ENCODE data around the gene S100A1.
"Not testable (repeated sequence)": the region's sequence is repeated elsewhere in the genome, so short reads cannot be mapped to it uniquely, and the experiment has no call there.

Gene S100A1

GRCh38 chr1:153663211-153663610 is 35.0 kb downstream of the S100A1 start:
- Histone ChIP-seq H3K4me3 (ENCODE audit: low read length) (no peak overlapping the region), H3K27ac (ENCODE audit: low read length) (no peak overlapping the region), H3K36me3 (ENCODE audit: insufficient read depth, low read depth, low read length) (peaks cover 77% of the 10 kb centered on the region)

GRCh38 chr1:153667439-153667838 is 39.2 kb downstream of the S100A1 start:
- H3K36me3 ChIP-seq (ENCODE audit: insufficient read depth, low read depth, low read length): peaks cover 77% of the 10 kb centered on the region
- H3K9ac ChIP-seq (ENCODE audit: low read depth, low read length): no peak overlapping the region
- no peak overlapping the region for H3K4me3 ChIP-seq (ENCODE audit: low read length)
- peaks cover 4% of the 10 kb centered on the region for H3K4me1 ChIP-seq (ENCODE audit: insufficient read depth, low read length)
- no peak overlapping the region for H3K27ac ChIP-seq (ENCODE audit: low read length)
- no peaks in the 10 kb centered on the region for H3K9me3 ChIP-seq (ENCODE audit: insufficient read depth, low read depth, low read length)
- H3K27me3 ChIP-seq (ENCODE audit: insufficient read depth, low read length): no peaks in the 10 kb centered on the region

More at GRCh38 chr1:153663211-153663610, 35.0 kb downstream of the S100A1 start:
- H3K27me3 ChIP-seq (ENCODE audit: insufficient read depth, low read length): no peaks in the 10 kb centered on the region
- H3K9me3 ChIP-seq (ENCODE audit: insufficient read depth, low read depth, low read length): no peaks in the 10 kb centered on the region
- H3K4me1 ChIP-seq (ENCODE audit: insufficient read depth, low read length): peaks cover 4% of the 10 kb centered on the region; the same call in 1 of the 2 replicates
- no peak overlapping the region for H3K9ac ChIP-seq (ENCODE audit: low read depth, low read length)

- not testable (repeated sequence) for H3K9me3 ChIP-seq (ENCODE audit: insufficient read depth, low read depth, low read length); H3K9ac ChIP-seq (ENCODE audit: low read depth, low read length); H3K4me1 ChIP-seq (ENCODE audit: insufficient read depth, low read length); H3K27me3 ChIP-seq (ENCODE audit: insufficient read depth, low read length); H3K4me3 ChIP-seq (ENCODE audit: low read length); H3K27ac ChIP-seq (ENCODE audit: low read length)
- H3K36me3 ChIP-seq (ENCODE audit: insufficient read depth, low read depth, low read length): peaks cover 64% of the 10 kb centered on the region
These were observed 40.4 kb downstream of the S100A1 start for GRCh38 chr1:153668672-153669071.

- peak overlapping the region; percentile 81 for H3K4me3 ChIP-seq (ENCODE audit: low read length)
- no peaks in the 10 kb centered on the region for H3K27me3 ChIP-seq (ENCODE audit: insufficient read depth, low read length)
- peaks cover 55% of the 10 kb centered on the region for H3K36me3 ChIP-seq (ENCODE audit: insufficient read depth, low read depth, low read length)
- H3K9me3 ChIP-seq (ENCODE audit: insufficient read depth, low read depth, low read length): no peaks in the 10 kb centered on the region
- peaks cover 4% of the 10 kb centered on the region for H3K4me1 ChIP-seq (ENCODE audit: insufficient read depth, low read length)
- peak overlapping the region; percentile 97; the same call in 1 of the 2 replicates for H3K9ac ChIP-seq (ENCODE audit: low read depth, low read length)
- H3K27ac ChIP-seq (ENCODE audit: low read length): no peak overlapping the region
These were observed 41.4 kb downstream of the S100A1 start for GRCh38 chr1:153669606-153670005.

GRCh38 chr1:153670257-153670858 is 42.1 kb downstream of the S100A1 start:
- Histone ChIP-seq H3K4me3 (ENCODE audit: low read length) (peak overlapping the region; percentile 81), H3K36me3 (ENCODE audit: insufficient read depth, low read depth, low read length) (peaks cover 48% of the 10 kb centered on the region), H3K9ac (ENCODE audit: low read depth, low read length) (peak overlapping the region; percentile 97), H3K9me3 (ENCODE audit: insufficient read depth, low read depth, low read length) (no peaks in the 10 kb centered on the region), H3K27ac (ENCODE audit: low read length) (peak overlapping the region; percentile 80), H3K4me1 (ENCODE audit: insufficient read depth, low read length) (peaks cover 4% of the 10 kb centered on the region), H3K27me3 (ENCODE audit: insufficient read depth, low read length) (no peaks in the 10 kb centered on the region)

- H3K36me3 ChIP-seq (ENCODE audit: insufficient read depth, low read depth, low read length): peaks cover 41% of the 10 kb centered on the region
- no peaks in the 10 kb centered on the region for H3K27me3 ChIP-seq (ENCODE audit: insufficient read depth, low read length)
- peak within 1 kb of the TSS; percentile 80 for H3K27ac ChIP-seq (ENCODE audit: low read length)
- peak within 1 kb of the TSS; percentile 97 for H3K9ac ChIP-seq (ENCODE audit: low read depth, low read length)
- H3K4me3 ChIP-seq (ENCODE audit: low read length): peak within 1 kb of the TSS; percentile 81
- H3K4me1 ChIP-seq (ENCODE audit: insufficient read depth, low read length): peaks cover 4% of the 10 kb centered on the region
- H3K9me3 ChIP-seq (ENCODE audit: insufficient read depth, low read depth, low read length): no peaks in the 10 kb centered on the region
These were observed 42.8 kb downstream of the S100A1 start, which contains the start of gene ILF2 for GRCh38 chr1:153670859-153671627. ILF2 (minus strand) TSS chr1:153670993; CDS start chr1:153670922, 71 bp downstream.

GRCh38 chr1:153671628-153672353 is 43.6 kb downstream of the S100A1 start:
- H3K9me3 ChIP-seq (ENCODE audit: insufficient read depth, low read depth, low read length); H3K4me1 ChIP-seq (ENCODE audit: insufficient read depth, low read length); H3K27me3 ChIP-seq (ENCODE audit: insufficient read depth, low read length): not testable (repeated sequence)
- Histone ChIP-seq H3K9ac (ENCODE audit: low read depth, low read length) (peak overlapping the region; percentile 82), H3K4me3 (ENCODE audit: low read length) (peak overlapping the region; percentile 74), H3K27ac (ENCODE audit: low read length) (peak overlapping the region; percentile 8), H3K36me3 (ENCODE audit: insufficient read depth, low read depth, low read length) (peaks cover 33% of the 10 kb centered on the region)

- Histone ChIP-seq H3K27ac (ENCODE audit: low read length) (no peak overlapping the region), H3K4me1 (ENCODE audit: insufficient read depth, low read length) (peaks cover 4% of the 10 kb centered on the region), H3K9me3 (ENCODE audit: insufficient read depth, low read depth, low read length) (no peaks in the 10 kb centered on the region), H3K36me3 (ENCODE audit: insufficient read depth, low read depth, low read length) (peaks cover 16% of the 10 kb centered on the region), H3K9ac (ENCODE audit: low read depth, low read length) (no peak overlapping the region), H3K4me3 (ENCODE audit: low read length) (no peak overlapping the region), H3K27me3 (ENCODE audit: insufficient read depth, low read length) (peaks cover 11% of the 10 kb centered on the region)
These were observed 45.3 kb downstream of the S100A1 start for GRCh38 chr1:153673511-153673910.

- no peaks in the 10 kb centered on the region for H3K9me3 ChIP-seq (ENCODE audit: insufficient read depth, low read depth, low read length)
- peak overlapping the region; percentile 68 for H3K4me3 ChIP-seq (ENCODE audit: low read length)
- H3K27me3 ChIP-seq (ENCODE audit: insufficient read depth, low read length): peaks cover 45% of the 10 kb centered on the region
- peaks cover 7% of the 10 kb centered on the region; the same call in 1 of the 2 replicates for H3K4me1 ChIP-seq (ENCODE audit: insufficient read depth, low read length)
- no peak overlapping the region for H3K9ac ChIP-seq (ENCODE audit: low read depth, low read length)
- H3K27ac ChIP-seq (ENCODE audit: low read length): no peak overlapping the region
- H3K36me3 ChIP-seq (ENCODE audit: insufficient read depth, low read depth, low read length): peaks cover 7% of the 10 kb centered on the region; the same call in 1 of the 2 replicates
These were observed 49.7 kb downstream of the S100A1 start for GRCh38 chr1:153677718-153678518.

- Histone ChIP-seq H3K9me3 (ENCODE audit: insufficient read depth, low read depth, low read length) (no peaks in the 10 kb centered on the region), H3K27ac (ENCODE audit: low read length) (no peak within 1 kb of the TSS), H3K4me1 (ENCODE audit: insufficient read depth, low read length) (peaks cover 7% of the 10 kb centered on the region; the same call in 1 of the 2 replicates), H3K36me3 (ENCODE audit: insufficient read depth, low read depth, low read length) (peaks cover 10% of the 10 kb centered on the region; the same call in 1 of the 2 replicates), H3K4me3 (ENCODE audit: low read length) (peak within 1 kb of the TSS; percentile 68), H3K27me3 (ENCODE audit: insufficient read depth, low read length) (peaks cover 45% of the 10 kb centered on the region), H3K9ac (ENCODE audit: low read depth, low read length) (peak within 1 kb of the TSS; percentile 48; the same call in 1 of the 2 replicates)
These were observed 50.5 kb downstream of the S100A1 start, which contains the start of gene NPR1 for GRCh38 chr1:153678519-153679336. NPR1 (plus strand) TSS chr1:153678688; CDS start chr1:153679109, 421 bp downstream.
